Brain microvascular endothelial cell (primary cell): ENCODE data around the gene CFAP77.
A peak's percentile ranks its signal among the peaks of the same experiment; 100 is the strongest.

ENCODE experiments used
- DNase-seq: peaks from one replicate; pipeline ENCODE4 v3.0.0-alpha.2; 2020
- H3K27ac ChIP-seq: fragments of 250-450 bp; sonication (Bioruptor Pico); 2 replicates; pipeline ENCODE4 v1.5.1; 2020; ENCODE audit warnings: mild to moderate bottlenecking, moderate library complexity
- H3K27me3 ChIP-seq: fragments of 250-450 bp; sonication (Bioruptor Pico); replicated peaks from 2 replicates; pipeline ENCODE4 v1.5.1; 2020; ENCODE audit warnings: mild to moderate bottlenecking
- H3K36me3 ChIP-seq: fragments of 250-450 bp; sonication (Bioruptor Pico); replicated peaks from 2 replicates; pipeline ENCODE4 v1.5.1; 2020; ENCODE audit warnings: mild to moderate bottlenecking
- H3K4me3 ChIP-seq: 2 replicates; pipeline ENCODE4 v1.5.1; 2011; ENCODE audit warnings: low read depth, mild to moderate bottlenecking, control low read depth, low read length, moderate library complexity
- CTCF ChIP-seq: IDR thresholded peaks from 2 replicates; pipeline ENCODE4 v1.5.1; 2011; ENCODE audit warnings: low read depth, mild to moderate bottlenecking, moderate library complexity, low read length, control low read depth, inconsistent platforms; ENCODE audit errors: missing control alignments
- in situ Hi-C: cut with HindIII; loops from 2 replicates; pipeline ENCODE4 v1.10.0; 2017; ENCODE audit warnings: low sequenced_read_pairs, low pct_ligation_motif_present

Gene CFAP77

DNA sequence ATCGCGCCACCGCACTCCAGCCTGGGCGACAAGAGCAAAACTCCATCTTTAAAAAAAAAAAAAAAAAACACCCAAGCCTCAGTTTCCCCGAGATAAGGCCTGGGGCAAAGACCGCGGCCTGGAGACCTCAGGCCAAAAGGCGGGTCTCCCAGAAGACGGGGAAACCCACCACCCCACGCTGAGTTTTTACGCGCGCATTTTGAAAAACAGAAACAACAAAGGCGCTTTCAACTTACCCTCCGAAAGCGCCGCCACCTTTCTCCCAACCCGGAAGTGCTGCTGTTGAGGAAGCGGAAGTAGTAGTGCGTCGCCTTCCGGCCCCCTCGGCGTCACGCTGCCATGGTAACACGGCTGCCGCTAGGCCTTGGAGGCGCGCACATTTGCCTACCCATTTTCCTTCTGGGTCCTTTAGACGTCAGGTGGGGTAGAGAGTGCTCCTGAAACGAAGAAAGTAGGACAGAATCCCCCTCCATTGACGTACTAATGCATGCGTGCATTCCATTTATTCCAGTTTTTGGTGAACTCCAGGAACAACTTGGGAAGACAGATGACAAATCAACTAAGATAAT is 3.4 kb upstream of the CFAP77 start, which contains the start of gene TTF1:
TSS of gene TTF1 (minus strand) at position 287 of the 569 bp plus-strand sequence. CDS start 4,019 bp downstream, outside the sequence.
- DNase-seq: peak; percentile 80
- TF ChIP-seq CTCF: no peak
- in situ Hi-C loops: no loop called here
- Histone ChIP-seq H3K4me3 (peak within 1 kb of the TSS; percentile 79), H3K36me3 (peaks cover 4% of the 10 kb centered on the region), H3K27me3 (no peaks in the 10 kb centered on the region), H3K27ac (peak within 1 kb of the TSS; percentile 55)

GRCh38 chr9:132407196-132407595 is 2.8 kb upstream of the CFAP77 start:
- Histone ChIP-seq H3K27me3 (no peaks in the 10 kb centered on the region), H3K4me3 (no peak overlapping the region), H3K36me3 (peaks cover 3% of the 10 kb centered on the region), H3K27ac (no peak overlapping the region)
- in situ Hi-C loops: no loop called here
- no peak for DNase-seq
- TF ChIP-seq CTCF: no peak

- TF ChIP-seq CTCF: no peak
- H3K4me3 ChIP-seq: no peak overlapping the region
- DNase-seq: no peak
- no peaks in the 10 kb centered on the region for H3K36me3 ChIP-seq
- no peak overlapping the region for H3K27ac ChIP-seq
- H3K27me3 ChIP-seq: peaks cover 2% of the 10 kb centered on the region
- in situ Hi-C loops: no loop called here
Observed at GRCh38 chr9:132408521-132408920, 1.5 kb upstream of the CFAP77 start.

DNA sequence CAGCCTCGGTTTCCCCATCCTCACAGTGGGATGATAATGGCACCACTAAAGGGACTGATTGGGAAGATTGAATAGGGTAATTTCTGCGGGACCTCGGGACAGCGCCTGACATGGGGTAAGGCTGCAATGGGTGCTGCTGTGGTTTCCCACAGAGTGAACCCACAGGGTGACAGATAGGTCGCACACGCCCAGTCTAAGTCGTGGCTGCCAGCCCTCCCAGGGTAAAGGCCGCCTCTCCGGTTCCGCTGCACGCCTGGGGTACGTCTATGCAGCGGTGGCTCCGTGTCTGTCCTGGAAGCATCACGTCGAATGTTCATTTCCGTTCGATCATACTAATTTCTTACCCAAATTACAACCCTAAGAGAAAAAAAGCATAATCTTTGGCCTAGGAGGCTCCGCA is 631 bp downstream of the CFAP77 start:
- in situ Hi-C loops: no loop called here
- peak overlapping the region; percentile 58 for H3K4me3 ChIP-seq
- peaks cover 21% of the 10 kb centered on the region for H3K27me3 ChIP-seq
- no peak for TF ChIP-seq CTCF
- no peak overlapping the region for H3K27ac ChIP-seq
- no peak for DNase-seq
- H3K36me3 ChIP-seq: no peaks in the 10 kb centered on the region

- peak; percentile 74 for TF ChIP-seq CTCF
Observed at GRCh38 chr9:132411091-132411508, 1.1 kb downstream of the CFAP77 start.

DNA sequence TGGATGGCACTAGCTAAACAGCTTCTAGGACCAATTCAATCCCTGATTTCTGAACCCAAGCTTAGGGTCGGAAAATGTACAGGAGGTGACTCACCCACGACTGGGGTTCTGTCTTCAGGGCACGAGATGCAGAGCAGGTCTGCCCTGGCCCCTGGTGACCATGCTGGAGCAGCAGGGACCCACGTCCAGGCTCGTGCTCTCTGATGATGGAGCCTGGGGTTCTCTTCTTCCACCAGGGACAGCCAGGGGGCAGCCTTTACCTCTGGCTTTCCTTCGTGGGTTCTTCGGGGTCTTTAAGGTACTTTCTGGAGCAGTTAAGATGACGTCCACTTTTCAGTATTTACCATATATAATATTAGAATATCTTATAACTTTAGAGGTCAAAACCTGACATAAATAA is 2.1 kb downstream of the CFAP77 start:
- in situ Hi-C loops: no loop called here
- peak; percentile 82 for TF ChIP-seq CTCF
- H3K27ac ChIP-seq: no peak overlapping the region
- H3K27me3 ChIP-seq: peaks cover 21% of the 10 kb centered on the region
- no peaks in the 10 kb centered on the region for H3K36me3 ChIP-seq
- no peak overlapping the region for H3K4me3 ChIP-seq
- DNase-seq: peak; percentile 9

More at GRCh38 chr9:132411091-132411508, 1.1 kb downstream of the CFAP77 start:
- peak; percentile 9 for DNase-seq
- Histone ChIP-seq H3K27ac (no peak overlapping the region), H3K4me3 (no peak overlapping the region), H3K27me3 (peaks cover 21% of the 10 kb centered on the region), H3K36me3 (no peaks in the 10 kb centered on the region)
- in situ Hi-C loops: no loop called here
